Duodenal mucosa (tissue), 2 donors: ENCODE data around the gene SLC1A1.

Experiments
- H3K27ac ChIP-seq: one replicate; pipeline ENCODE4 v1.7.0; 2013; ENCODE audit warnings: low read depth, low read length
- H3K27me3 ChIP-seq, 2 donors: one replicate each; pipeline ENCODE4 v1.7.0; 2013; ENCODE audit warnings: low read length in 2 of 2, control low read depth in 1 of 2; ENCODE audit not compliant: insufficient read depth in 2 of 2, control insufficient read depth in 1 of 2
- H3K36me3 ChIP-seq, 2 donors: one replicate each; pipeline ENCODE4 v1.7.0; 2013; ENCODE audit warnings: low read length in 2 of 2, control low read depth in 1 of 2; ENCODE audit not compliant: insufficient read depth in 2 of 2, control insufficient read depth in 1 of 2
- H3K4me1 ChIP-seq, 2 donors: one replicate each; pipeline ENCODE4 v1.7.0; 2013; ENCODE audit warnings: low read length in 2 of 2, control low read depth in 1 of 2; ENCODE audit not compliant: insufficient read depth in 2 of 2, control insufficient read depth in 1 of 2
- H3K4me3 ChIP-seq, 2 donors: one replicate each; pipeline ENCODE4 v1.7.0; 2013; ENCODE audit warnings: low read length in 2 of 2, low read depth in 1 of 2
- H3K9ac ChIP-seq, 2 donors: one replicate each; pipeline ENCODE4 v1.7.0; 2013; ENCODE audit warnings: low read length in 2 of 2, low read depth in 1 of 2
- H3K9me3 ChIP-seq, 2 donors: one replicate each; pipeline ENCODE4 v1.7.0; 2013; ENCODE audit warnings: low read length in 2 of 2, control low read depth in 1 of 2; ENCODE audit not compliant: control insufficient read depth in 1 of 2

SLC1A1 gene

DNA sequence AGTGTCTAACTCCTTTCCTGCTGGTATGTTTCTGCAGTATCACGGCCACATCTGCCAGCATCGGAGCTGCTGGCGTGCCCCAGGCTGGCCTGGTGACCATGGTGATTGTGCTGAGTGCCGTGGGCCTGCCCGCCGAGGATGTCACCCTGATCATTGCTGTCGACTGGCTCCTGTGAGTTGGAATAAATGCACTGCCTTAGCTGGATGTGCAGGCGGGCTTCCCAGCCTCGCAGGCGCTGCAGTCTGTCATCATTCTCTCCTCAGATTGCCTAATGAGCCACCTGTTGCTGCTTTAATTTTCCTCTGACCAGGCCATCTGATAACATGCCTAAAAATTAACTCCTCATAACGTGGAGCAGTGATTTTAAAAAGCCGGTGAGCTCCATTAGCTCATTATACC, 92.7 kb downstream of the SLC1A1 start:
- Histone ChIP-seq H3K4me3 (no peak overlapping the region), H3K4me1 (peaks cover 0 to 8% of the 10 kb centered on the region in 2 donors), H3K9ac (no peak overlapping the region), H3K36me3 (peaks cover 17 to 43% of the 10 kb centered on the region in 2 donors), H3K27ac (no peak overlapping the region), H3K9me3 (no peaks in the 10 kb centered on the region), H3K27me3 (no peaks in the 10 kb centered on the region)

GRCh38 chr9:4584636-4585035, 94.4 kb downstream of the SLC1A1 start:
- no peak overlapping the region for H3K4me3 ChIP-seq
- H3K9ac ChIP-seq = no peak overlapping the region
- H3K36me3 ChIP-seq = peaks cover 15 to 52% of the 10 kb centered on the region in 2 donors
- peaks cover 0 to 4% of the 10 kb centered on the region in 2 donors for H3K4me1 ChIP-seq
- H3K27ac ChIP-seq = no peak overlapping the region
- H3K27me3 ChIP-seq = no peaks in the 10 kb centered on the region
- no peaks in the 10 kb centered on the region for H3K9me3 ChIP-seq

- Histone ChIP-seq H3K27me3 (no peaks in the 10 kb centered on the region), H3K9ac (no peak overlapping the region), H3K4me1 (peaks cover 0 to 4% of the 10 kb centered on the region in 2 donors), H3K36me3 (peaks cover 15 to 52% of the 10 kb centered on the region in 2 donors), H3K27ac (no peak overlapping the region), H3K9me3 (no peaks in the 10 kb centered on the region), H3K4me3 (no peak overlapping the region)
These were observed 94.9 kb downstream of the SLC1A1 start for GRCh38 chr9:4585135-4585534.

DNA sequence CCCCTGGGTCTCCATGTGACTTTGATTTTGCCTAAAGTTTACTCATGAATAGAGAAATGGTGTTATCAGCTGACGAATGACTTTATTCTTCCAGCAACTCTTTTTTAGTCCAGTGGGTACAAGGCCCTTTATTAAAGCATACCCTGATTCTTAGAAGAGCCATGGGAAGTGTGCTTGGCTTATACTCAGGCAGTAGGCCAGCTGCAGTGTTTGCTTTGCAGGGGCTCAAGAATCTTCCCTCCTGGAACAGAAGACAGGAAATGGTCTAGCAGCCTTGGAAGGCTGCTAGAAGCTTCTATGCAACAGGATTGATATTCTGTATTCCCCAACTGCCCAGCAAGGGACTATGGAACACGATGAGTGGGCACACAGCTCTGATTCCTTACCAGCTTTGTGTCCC, 98.5 kb downstream of the SLC1A1 start:
- H3K27ac ChIP-seq = no peak overlapping the region
- no peak overlapping the region for H3K4me3 ChIP-seq
- no peaks in the 10 kb centered on the region for H3K27me3 ChIP-seq
- no peaks in the 10 kb centered on the region for H3K4me1 ChIP-seq
- no peaks in the 10 kb centered on the region for H3K9me3 ChIP-seq
- no peak overlapping the region for H3K9ac ChIP-seq
- peaks cover 15 to 26% of the 10 kb centered on the region in 2 donors for H3K36me3 ChIP-seq

DNA sequence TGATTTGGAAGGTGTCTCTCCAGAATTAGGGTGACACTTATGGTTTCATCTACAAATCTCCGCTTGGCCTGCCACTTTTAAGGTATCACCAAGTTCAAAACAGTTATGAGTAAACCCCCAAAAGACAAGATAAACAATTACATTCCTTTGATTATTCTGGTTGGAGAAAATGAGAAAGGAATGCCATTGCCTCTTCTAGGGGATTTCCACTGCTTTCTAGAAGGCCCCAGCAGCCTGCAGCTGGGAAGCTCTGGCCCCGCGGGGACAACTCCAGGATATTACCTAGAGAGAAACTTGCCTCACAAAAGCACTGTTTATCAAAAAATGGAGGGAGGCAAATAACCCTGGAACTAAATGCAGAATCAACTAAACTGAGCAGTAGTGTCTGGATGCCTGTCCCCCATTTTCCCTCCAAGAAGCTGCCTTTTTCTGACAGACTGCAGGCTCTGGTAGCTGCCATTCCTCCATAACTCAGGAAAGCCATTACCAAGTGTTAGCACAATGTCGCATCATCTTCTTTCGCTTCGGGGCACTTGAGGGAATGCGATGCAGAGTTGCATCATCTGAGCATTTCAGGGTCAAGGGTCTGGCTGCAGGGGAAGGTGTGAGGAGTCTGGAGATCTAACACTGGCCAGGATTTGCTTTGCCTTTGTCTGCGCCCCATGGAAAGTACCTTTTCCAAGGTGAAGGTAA, 100.3 kb downstream of the SLC1A1 start:
- no peaks in the 10 kb centered on the region for H3K9me3 ChIP-seq
- H3K4me3 ChIP-seq = no peak overlapping the region
- H3K27ac ChIP-seq = no peak overlapping the region
- H3K4me1 ChIP-seq = no peaks in the 10 kb centered on the region
- H3K36me3 ChIP-seq = peaks cover 0 to 9% of the 10 kb centered on the region in 2 donors
- H3K27me3 ChIP-seq = no peaks in the 10 kb centered on the region
- no peak overlapping the region for H3K9ac ChIP-seq

GRCh38 chr9:4591123-4591500, 100.8 kb downstream of the SLC1A1 start:
- H3K27ac ChIP-seq = no peak overlapping the region
- H3K27me3 ChIP-seq = no peaks in the 10 kb centered on the region
- H3K36me3 ChIP-seq = peaks cover 4 to 12% of the 10 kb centered on the region in 2 donors
- H3K9ac ChIP-seq = no peak overlapping the region
- H3K4me1 ChIP-seq = no peaks in the 10 kb centered on the region
- no peak overlapping the region for H3K4me3 ChIP-seq
- H3K9me3 ChIP-seq = no peaks in the 10 kb centered on the region

DNA sequence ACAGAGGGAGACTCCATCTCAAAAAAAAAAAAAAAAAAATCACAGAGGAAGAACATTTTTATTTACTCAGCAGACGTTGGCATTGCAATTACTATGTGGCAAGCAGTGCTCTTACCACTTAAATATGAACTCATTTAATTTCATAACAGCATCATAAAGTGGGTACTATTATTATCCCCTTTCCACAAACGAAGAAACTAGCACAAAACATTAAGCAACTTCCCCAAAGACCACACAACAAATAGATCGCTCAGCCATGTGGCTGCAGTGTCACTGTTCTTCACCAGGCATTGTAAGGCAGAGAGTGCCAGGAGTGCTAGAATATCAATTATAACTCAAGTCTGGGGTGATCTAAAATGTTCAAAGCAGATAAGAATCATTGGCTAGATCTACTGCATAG, 102.0 kb downstream of the SLC1A1 start:
- Histone ChIP-seq H3K36me3 (peaks cover 7 to 15% of the 10 kb centered on the region in 2 donors), H3K4me3 (no peak overlapping the region), H3K27ac (no peak overlapping the region), H3K9ac (no peak overlapping the region), H3K4me1 (no peaks in the 10 kb centered on the region), H3K9me3 (no peaks in the 10 kb centered on the region), H3K27me3 (no peaks in the 10 kb centered on the region)

- Histone ChIP-seq H3K27me3 (no peaks in the 10 kb centered on the region), H3K4me1 (no peaks in the 10 kb centered on the region), H3K4me3 (no peak overlapping the region), H3K36me3 (peaks cover 7 to 15% of the 10 kb centered on the region in 2 donors), H3K9ac (no peak overlapping the region), H3K27ac (no peak overlapping the region), H3K9me3 (no peaks in the 10 kb centered on the region)
These were observed 102.6 kb downstream of the SLC1A1 start for GRCh38 chr9:4592886-4593285.

- Histone ChIP-seq H3K36me3 (peaks cover 7 to 10% of the 10 kb centered on the region in 2 donors), H3K9ac (no peak overlapping the region), H3K27ac (no peak overlapping the region), H3K27me3 (no peaks in the 10 kb centered on the region), H3K9me3 (no peaks in the 10 kb centered on the region), H3K4me1 (no peaks in the 10 kb centered on the region), H3K4me3 (no peak overlapping the region)
These were observed 104.3 kb downstream of the SLC1A1 start for GRCh38 chr9:4594545-4594944.

DNA sequence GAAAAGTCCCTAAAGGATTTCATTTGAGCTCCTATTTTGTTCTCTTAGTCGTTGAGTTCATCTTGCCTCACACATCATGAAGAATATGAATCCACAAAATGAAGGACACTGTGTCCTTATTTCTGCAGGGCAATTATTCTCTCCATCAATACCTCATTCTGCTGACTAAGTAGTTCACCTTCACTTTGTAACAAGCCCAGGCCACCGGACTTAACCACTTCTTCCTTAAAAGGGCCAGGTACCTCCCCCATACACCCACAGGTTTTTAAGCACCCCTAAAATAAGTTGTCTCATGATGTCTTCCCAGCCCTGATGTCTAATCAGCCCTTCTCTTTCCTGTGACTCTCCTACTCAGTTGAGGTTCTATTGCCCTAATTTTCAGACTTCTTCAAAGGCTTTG, 104.7 kb downstream of the SLC1A1 start:
- H3K4me1 ChIP-seq = no peaks in the 10 kb centered on the region
- H3K36me3 ChIP-seq = peaks cover 7 to 14% of the 10 kb centered on the region in 2 donors
- H3K27me3 ChIP-seq = no peaks in the 10 kb centered on the region
- no peaks in the 10 kb centered on the region for H3K9me3 ChIP-seq
- no peak overlapping the region for H3K9ac ChIP-seq
- H3K4me3 ChIP-seq = no peak overlapping the region
- H3K27ac ChIP-seq = no peak overlapping the region
